Medulla oblongata (tissue), 1 donor: ENCODE results near the gene KCTD15.
A peak's percentile ranks its signal among the peaks of the same experiment; 100 is the strongest.

Experiments used
- DNase-seq: peaks from one replicate; pipeline ENCODE4 v3.0.0-alpha.2; 2015; ENCODE audit errors: extremely low spot score

Gene KCTD15

DNA sequence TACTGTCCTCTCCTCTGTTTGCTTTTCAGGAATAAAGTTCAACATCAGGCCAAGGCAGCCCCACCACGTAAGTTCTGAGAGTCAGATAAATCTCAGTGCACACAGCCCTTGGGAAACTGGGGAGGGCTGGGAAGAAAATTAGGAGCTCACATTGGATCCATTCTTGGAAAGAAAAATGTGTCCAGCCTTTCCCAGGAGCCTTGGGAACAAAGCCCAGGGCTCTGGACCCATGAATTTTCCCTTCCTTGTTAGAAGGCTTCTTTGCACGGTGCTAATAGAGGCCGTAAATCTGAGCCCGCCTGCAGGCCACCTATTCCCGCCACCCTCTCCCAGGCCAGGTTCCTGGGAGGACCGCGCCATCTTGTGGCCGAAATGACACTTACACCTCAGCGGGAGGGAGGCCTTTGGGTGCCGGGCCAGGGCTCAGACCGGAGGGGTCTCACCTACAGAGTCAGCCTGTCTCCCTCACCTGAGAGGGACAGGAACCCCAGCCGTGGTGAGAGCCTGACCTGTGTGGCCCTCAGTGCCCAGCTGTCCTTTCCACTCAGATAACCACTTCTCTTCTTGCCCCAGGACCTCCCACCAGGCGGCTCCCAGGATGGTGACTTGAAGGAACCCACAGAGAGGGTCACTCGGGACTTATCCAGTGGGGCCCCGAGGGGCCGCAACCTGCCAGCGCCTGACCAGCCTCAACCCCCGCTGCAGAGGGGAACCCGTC lies 25.1 kb upstream of the KCTD15 start:
- DNase-seq = peak; percentile 80

DNA sequence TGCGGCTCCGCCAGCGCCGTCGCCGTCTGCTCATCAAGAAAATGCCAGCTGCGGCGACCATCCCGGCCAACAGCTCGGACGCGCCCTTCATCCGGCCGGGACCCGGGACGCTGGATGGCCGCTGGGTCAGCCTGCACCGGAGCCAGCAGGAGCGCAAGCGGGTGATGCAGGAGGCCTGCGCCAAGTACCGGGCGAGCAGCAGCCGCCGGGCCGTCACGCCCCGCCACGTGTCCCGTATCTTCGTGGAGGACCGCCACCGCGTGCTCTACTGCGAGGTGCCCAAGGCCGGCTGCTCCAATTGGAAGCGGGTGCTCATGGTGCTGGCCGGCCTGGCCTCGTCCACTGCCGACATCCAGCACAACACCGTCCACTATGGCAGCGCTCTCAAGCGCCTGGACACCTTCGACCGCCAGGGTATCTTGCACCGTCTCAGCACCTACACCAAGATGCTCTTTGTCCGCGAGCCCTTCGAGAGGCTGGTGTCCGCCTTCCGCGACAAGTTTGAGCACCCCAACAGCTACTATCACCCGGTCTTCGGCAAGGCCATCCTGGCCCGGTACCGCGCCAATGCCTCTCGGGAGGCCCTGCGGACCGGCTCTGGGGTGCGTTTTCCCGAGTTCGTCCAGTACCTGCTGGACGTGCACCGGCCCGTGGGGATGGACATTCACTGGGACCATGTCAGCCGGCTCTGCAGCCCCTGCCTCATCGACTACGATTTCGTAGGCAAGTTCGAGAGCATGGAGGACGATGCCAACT lies 24.4 kb upstream of the KCTD15 start:
- DNase-seq = no peak

DNA sequence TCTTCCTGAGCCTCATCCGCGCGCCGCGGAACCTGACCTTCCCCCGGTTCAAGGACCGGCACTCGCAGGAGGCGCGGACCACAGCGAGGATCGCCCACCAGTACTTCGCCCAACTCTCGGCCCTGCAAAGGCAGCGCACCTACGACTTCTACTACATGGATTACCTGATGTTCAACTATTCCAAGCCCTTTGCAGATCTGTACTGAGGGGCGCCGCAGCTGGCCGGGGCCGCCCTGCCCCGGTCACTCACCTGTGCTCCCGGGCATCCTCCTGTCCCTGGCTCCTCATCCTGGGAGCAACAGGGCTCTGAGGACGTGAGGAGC lies 23.9 kb upstream of the KCTD15 start:
- DNase-seq = no peak

- DNase-seq = no peak
These were observed 22.7 kb upstream of the KCTD15 start for GRCh38 chr19:33773704-33774624.

DNA sequence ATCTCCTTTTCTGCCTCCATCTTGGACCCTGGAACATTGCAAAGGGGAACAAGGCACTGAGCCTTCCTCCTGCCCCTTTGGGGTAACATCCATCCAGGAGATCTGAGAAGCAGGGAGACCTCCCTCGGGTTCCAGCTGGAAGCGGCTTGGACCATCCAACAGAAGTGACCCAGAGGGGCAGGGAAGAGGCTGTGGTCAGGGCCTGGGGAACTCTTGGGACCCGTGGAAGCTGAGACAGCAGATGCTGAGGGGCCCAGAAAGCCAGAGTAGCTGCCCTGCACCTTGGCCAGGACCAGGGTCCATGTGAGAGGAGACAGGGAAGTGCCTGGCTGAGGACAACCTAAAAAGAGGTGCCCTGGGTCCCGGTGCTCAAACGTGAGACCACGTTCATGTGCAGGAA lies 21.9 kb upstream of the KCTD15 start:
- no peak for DNase-seq

DNA sequence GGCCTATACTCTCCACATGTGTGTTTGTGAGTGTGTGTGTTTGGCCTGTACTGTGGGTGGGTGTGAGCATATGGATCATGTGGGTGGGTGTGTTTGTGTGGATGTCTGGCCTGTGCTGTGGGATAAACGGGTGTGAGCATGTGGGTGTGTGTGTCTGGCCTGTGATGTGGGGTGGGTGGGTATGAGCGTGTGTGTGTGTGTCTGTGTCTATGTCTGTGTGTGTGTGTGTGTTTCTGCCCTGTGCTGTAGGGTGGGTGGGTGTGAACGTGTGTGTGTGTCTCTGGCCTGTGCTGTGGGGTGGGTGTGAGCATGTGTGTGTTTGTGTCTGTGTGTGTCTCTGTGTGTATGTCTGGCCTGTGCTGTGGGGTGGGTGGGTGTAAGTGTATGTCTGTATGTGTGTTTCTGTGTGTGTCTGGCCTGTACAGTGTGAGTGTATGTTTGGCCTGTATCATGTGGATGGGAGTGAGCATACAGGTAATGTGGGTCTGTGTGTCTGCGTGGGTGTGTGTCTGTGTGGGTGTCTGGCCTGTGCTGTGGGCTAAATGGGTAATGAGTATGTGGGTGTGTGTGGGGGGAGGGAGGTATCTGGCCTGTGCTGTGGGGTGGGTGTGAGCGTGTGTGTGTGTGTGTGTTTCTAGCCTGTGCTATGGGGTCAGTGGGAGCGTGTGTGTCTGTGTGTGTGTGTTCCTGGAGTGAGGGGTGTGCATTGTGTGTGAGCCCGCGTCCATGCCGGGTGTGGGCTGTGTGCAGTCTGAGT lies 20.8 kb upstream of the KCTD15 start:
- DNase-seq = no peak

DNA sequence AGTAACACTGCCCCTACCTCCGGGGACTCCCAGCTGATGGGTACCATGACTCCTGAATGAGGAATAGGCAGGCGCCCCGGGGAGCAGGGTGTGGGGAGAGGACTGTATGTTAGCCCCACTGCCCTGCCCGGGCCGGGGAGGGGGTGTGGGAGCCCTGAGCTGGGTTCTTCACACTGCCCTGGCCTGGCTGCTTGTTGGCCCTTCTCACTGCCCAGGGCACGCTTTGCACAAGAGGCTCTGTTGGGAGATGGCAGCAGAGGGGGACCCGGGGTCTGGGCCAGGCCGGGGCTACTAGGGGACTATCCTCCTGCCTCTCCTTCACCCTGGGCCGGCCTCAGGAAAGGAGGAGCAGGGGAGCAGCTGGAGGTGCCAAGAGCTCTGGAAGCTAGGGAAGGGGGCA lies 19.3 kb upstream of the KCTD15 start:
- DNase-seq = no peak

DNA sequence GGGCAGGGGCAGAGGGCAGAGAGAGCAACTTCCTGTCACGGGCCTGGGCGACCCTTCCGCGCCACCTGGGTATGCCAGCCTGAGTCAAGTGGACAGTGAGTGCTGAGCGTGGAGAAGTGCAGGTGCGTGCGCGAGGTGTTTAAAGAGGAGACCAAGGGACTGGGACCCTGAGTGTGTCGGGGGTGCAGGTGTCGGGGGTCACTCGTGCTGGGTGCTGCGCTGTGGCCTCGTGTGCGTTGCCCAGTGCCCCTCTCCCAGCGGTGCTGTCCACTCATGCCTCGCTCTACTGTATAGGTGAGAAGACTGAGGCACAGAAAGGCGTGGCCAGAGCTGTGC lies 18.9 kb upstream of the KCTD15 start:
- no peak for DNase-seq

DNA sequence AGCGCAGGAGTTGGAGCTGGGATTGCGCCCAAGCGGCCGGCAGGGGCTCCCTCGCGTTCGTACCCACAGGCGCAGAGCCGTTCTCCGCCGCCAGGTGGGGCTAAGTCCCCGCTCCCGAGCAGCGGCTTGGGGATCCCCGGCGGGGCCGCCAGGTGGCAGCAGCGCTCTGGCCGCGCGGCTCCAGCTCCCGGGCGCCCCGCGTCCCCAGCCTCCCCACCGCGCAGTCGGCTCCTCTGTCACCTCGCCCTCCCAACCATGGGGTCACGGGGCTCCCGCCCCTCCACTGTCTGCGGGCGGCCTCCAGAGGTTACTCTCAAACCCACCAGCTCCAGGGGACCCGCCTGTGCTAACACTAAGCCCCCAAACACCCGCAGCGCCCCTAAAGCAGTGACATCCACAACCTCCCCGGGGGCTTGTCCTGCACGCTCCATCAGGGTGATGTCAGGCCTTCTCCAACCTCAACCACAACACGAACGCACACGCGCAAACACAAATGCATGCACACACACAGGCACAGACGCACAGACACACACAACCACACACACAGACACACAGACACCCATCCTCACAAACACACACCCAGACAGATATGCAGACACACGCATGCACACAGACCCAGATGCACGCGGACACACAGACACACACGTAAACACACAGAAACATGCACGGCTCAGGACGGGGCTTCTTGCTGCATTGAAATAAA lies 18.4 kb upstream of the KCTD15 start:
- DNase-seq = peak; percentile 80

GRCh38 chr19:33779849-33780248 lies 16.8 kb upstream of the KCTD15 start:
- DNase-seq = no peak

DNA sequence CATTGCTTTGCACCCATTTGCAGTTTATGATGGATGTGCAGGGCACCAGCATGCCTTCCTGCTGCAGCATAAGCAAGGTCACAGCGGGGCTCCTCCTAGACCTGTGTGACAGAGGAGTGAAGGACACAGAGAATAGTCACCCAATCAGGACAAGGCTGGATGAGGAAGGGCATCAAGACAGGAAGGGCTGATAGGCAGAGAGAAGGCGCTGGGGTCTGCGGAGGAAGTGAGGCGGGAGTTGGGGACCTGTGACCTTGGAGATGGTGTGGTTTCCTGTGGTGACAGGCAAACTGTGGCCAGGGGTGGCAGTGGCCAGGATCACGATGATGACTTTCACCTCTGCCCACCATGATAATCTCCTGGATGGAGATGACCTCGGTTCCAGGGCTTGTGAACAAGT lies 16.4 kb upstream of the KCTD15 start:
- no peak for DNase-seq

- no peak for DNase-seq
These were observed 15.9 kb upstream of the KCTD15 start for GRCh38 chr19:33780746-33781145.

DNA sequence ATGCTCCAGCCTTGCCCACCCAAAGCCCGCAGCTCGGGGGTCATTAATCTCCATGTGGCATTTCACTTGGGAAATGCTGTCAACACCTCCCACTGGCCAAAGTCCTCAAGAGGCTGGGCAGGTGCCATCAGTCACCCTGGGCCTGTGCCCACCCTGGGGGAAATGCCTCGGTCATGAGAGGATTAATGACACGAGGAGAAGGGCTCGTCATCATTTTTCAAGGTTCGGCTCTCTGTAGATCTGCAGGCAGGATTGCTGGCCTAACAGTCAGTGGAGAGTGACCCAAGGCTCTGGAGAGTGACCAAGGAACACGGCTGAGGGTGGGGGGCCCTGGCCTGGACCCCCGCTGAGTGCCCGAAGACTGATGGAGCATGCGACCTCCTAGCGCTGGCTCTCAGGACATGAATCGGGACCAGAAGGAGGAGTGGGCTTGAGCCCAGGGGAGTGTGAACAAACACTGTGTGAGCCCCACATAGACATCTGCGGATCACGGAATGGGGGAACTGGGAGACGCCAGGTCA lies 15.2 kb upstream of the KCTD15 start:
- DNase-seq = no peak

- no peak for DNase-seq
These were observed 14.7 kb upstream of the KCTD15 start for GRCh38 chr19:33781996-33782395.

DNA sequence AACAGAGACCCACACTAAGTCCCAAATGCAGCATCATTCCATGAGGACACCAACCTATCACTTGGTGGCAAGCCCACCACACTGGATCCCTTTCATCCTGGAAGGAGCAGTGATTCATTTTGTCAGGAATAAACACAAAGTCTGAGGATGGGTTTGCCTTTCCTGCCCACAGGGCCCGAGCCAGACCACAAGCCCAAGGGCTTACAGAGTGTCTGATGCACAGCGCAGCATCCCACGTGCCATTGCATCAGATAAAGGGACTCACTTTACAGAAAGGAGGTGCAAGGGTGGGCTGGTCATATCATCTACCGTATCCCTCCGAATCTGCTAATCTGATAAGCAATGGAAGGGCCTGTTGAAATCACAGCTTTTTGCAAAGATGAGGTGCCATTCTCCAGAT lies 12.2 kb upstream of the KCTD15 start:
- DNase-seq = no peak

DNA sequence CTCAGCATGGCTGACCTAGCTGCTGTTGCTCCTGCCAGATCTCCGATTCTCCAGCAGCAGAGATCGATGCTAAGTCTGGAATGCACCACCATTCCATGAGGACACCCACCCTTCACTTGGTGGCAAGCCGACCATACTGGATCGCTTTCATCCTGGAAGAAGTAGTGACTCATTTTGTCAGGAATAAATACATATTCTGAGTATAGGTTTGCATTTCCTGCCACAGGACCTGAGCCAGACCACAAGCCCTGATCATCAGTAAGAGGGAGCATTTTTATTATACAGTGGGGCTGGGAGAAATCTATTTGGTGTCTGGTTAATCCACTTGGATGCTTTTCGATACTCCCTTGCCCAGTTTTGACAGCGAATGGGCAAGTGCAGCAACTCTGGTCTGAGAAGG lies 10.9 kb upstream of the KCTD15 start:
- DNase-seq = no peak

- no peak for DNase-seq
These were observed 8.0 kb upstream of the KCTD15 start for GRCh38 chr19:33788676-33789075.

DNA sequence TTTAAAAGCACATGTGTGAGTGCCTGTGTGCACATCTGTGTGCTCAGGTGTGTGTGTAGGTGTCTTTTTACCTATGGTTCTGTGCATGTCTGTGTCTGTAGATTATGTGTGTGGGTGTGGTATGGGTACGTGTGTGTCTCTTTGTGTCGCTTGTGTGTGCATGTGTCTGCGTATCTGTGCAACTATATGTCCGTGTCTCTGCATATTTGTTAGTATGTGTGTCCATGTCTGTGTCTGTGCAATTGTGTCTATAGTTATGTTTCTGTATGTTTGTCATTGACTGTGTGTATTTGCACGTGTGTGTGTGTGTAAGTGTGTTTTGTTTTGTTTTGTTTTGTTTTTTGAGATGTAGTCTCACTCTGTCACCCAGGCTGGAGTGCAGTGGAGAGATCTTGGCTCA lies 7.3 kb upstream of the KCTD15 start:
- no peak for DNase-seq

DNA sequence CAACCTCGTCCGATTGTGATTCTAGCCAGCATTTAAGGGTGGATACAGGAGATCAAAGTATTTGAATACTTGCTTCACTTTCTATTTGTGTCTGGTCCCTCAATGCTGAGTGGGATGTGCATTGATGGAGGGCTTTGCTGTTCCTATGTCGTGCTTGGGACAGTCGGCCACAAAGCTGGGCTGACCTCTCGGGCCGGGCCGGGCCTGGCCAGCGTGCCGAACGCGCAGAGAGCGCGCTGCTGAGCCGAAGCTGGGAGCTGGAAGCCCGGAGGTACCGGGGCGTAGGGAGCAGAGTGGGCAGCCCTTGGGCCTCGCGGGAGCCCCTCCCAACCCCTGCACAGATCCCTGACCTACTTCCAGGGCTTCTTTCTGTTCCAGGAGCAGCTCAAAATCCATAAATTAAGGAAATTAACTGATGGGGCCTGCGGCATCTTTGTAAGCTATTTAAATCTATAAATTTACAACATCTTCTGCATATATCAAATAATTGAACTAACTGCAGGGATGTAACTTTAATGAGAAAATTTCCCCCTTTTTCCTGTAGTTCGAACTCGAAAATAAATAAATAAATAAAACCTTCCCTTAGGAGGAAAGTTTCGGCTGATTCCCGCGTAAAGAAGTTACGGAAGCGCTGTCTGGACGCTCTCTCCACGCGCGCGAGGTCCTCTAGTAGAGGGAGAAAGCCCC lies 1.8 kb upstream of the KCTD15 start:
- DNase-seq = no peak

DNA sequence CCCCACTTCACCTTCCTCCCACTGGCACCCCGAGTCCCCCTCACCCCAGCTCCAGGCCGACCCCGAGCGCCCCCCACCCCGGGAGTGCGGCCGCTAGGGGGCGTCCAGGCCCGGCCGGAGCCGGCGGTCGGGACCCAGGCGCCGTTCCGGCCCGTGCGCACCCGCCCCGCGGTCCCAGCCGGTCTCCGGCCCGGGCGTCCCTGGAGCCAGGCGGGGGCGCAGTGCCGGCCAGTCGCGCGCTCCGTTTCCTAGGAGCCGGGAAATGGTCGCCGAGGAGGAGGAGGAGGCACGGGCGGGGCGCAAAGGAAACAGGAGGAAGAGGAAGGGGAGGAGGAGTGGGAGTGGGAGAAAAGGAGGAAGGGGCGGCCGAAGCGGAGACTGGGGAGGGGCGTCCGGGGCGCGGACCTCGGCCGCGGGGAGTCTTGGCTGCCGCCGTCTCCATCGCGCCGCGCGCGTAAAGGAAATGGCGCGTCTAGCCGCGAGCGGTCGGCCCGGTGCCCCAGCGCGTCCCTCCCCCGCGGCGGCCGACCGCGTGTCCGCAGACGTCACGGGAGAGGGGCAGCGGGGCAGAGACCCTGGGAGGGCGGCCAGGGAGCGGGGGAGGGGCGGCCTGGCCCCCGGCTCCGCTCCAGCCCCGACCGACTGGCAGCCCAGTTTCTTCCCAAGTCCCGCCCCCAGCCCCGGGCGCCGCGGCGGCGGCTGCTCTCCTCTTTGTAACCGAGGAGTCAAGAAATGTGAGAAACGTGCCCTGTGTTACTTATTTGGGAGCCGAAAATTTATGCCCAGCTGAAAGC lies 1.1 kb upstream of the KCTD15 start:
- DNase-seq = peak; percentile 70
